Sigmoid colon (tissue), 7 donors: ENCODE data around the gene GATB. TPM values are rescaled to one million over a fixed set of nuclear protein-coding genes. Genes with fewer than 3 reads are reported as not detected.

Source experiments
- DNase-seq: peaks from one replicate; pipeline ENCODE4 v3.0.0-alpha.2; 2019
- H3K27ac ChIP-seq, 4 donors: fragments of 200-600 bp; sonication (generic); one replicate each; pipeline ENCODE4 v1.5.1; 2016 to 2019; ENCODE audit warnings: mild to moderate bottlenecking in 1 of 4
- H3K27me3 ChIP-seq, 3 donors: fragments of 200-600 bp; sonication (generic); one replicate each; pipeline ENCODE4 v1.5.1; 2019; ENCODE audit warnings: mild to moderate bottlenecking in 1 of 3
- H3K36me3 ChIP-seq, 4 donors: fragments of 200-600 bp; sonication (generic); one replicate each; pipeline ENCODE4 v1.5.1; 2016 to 2019
- H3K4me1 ChIP-seq, 4 donors: fragments of 200-600 bp; sonication (generic); one replicate each; pipeline ENCODE4 v1.5.1; 2017 to 2019
- H3K4me3 ChIP-seq, 4 donors: fragments of 200-600 bp; sonication (generic); one replicate each; pipeline ENCODE4 v1.5.1; 2017 to 2019; ENCODE audit warnings: mild to moderate bottlenecking in 2 of 4, moderate library complexity in 1 of 4
- H3K9me3 ChIP-seq, 4 donors: fragments of 200-600 bp in 3 of 4; sonication (generic) in 3 of 4; one replicate each; pipeline versions ENCODE4 v1.5.1 to v1.6.1; 2013 to 2019
- EP300 ChIP-seq, 4 donors: sonication (generic); formaldehyde crosslinking; IDR thresholded peaks; one replicate each; pipeline ENCODE4 v1.6.1; 2017; ENCODE audit warnings: antibody characterized with exemption in 4 of 4
- POLR2A ChIP-seq, 2 donors: fragments of 450-650 bp; IDR thresholded peaks; one replicate each; pipeline ENCODE4 v1.6.1; 2016; ENCODE audit warnings: antibody characterized with exemption in 2 of 2, mild to moderate bottlenecking in 2 of 2, moderate library complexity in 2 of 2
- POLR2AphosphoS5 ChIP-seq, 4 donors: sonication (generic); formaldehyde crosslinking; IDR thresholded peaks; one replicate each; pipeline ENCODE4 v1.6.1; 2017; ENCODE audit warnings: antibody characterized with exemption in 4 of 4
- WGBS, 2 donors: extraction: QIAGEN DNeasy Blood & Tissue Kit; methylation state at CpG; one replicate each; pipeline ENCODE4 v1.1.7; 2013; 5-methylcytosine and 5-hydroxymethylcytosine counted together
- intact Hi-C: fragments of 100-400 bp; cut with DNase I; formaldehyde crosslinking; loops from one replicate; pipeline ENCODE4 v1.15.1; 2023
- polyA plus RNA-seq, 3 donors: library from polyadenylated mRNA; stranded (reverse); fragments of 200-250 nt; gene quantifications; one replicate each; pipeline ENCODE4 v1.2.3, GENCODE V29; 2013
- total RNA-seq, 4 donors: library from RNA; depleted of rRNA; stranded (reverse); fragments of >200 nt; gene quantifications; one replicate each; pipeline ENCODE4 v1.1.0, GENCODE V29; 2016
- TF ChIP-seq, protein P1 (sequence below), 4 experiments: fragments of 450-650 bp in 3 of 4; fragments of 200-600 bp in 1 of 4; IDR thresholded peaks; one replicate each; pipeline ENCODE4 v1.5.1; 2016 to 2019; ENCODE audit warnings: antibody characterized with exemption in 4 of 4, mild to moderate bottlenecking in 3 of 4, moderate library complexity in 2 of 4
- donor health status: healthy with polysubstance abuse.
- donor health status: Bipolar disorder and iron deficiency.
- donor health status: healthy.

GATB gene
- total and polyA plus RNA-seq, 7 donors = 11.1 to 22.1 (median 15.1) TPM

DNA sequence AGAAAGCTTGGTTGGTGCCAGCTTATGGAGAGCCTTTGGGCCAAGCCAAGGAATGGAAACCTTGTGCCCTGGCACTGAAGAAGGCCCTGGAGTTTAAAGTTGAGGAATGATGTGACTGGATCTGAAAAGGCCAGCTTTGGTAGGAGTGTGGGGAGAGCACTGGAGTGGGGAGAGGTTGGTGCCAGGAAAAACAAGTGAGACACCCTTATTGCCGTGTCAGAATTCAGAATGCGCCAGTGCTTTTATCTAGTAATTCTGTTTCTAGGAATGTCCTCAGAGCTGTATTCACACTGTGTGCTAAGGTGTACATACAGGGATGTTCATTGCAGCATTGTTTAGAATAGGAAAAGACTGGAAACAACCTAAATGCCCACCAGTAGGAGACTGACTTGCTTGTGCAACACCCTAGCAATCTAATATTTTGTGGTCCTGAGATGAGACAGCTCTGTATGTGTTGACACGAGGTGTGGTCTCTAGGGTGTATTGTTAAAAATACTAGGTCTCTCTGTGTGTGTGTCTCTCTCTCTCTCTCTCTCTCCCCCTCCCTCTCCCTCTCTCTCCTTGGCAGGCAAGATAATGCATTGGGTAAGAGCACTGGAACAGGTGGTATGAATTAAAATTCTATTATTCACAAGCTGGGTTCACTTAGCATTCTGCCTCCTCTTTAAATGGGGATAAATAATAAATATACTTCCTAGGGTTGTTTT is 107.8 kb downstream of the GATB start:
- intact Hi-C loops = no loop called here
- no peaks in the 10 kb centered on the region for H3K36me3 ChIP-seq
- no peak for TF ChIP-seq POLR2AphosphoS5 (IDR thresholded peaks at IDR 0.05)
- TF ChIP-seq POLR2A (IDR thresholded peaks at IDR 0.05) = no peak
- TF ChIP-seq, protein P1, sequence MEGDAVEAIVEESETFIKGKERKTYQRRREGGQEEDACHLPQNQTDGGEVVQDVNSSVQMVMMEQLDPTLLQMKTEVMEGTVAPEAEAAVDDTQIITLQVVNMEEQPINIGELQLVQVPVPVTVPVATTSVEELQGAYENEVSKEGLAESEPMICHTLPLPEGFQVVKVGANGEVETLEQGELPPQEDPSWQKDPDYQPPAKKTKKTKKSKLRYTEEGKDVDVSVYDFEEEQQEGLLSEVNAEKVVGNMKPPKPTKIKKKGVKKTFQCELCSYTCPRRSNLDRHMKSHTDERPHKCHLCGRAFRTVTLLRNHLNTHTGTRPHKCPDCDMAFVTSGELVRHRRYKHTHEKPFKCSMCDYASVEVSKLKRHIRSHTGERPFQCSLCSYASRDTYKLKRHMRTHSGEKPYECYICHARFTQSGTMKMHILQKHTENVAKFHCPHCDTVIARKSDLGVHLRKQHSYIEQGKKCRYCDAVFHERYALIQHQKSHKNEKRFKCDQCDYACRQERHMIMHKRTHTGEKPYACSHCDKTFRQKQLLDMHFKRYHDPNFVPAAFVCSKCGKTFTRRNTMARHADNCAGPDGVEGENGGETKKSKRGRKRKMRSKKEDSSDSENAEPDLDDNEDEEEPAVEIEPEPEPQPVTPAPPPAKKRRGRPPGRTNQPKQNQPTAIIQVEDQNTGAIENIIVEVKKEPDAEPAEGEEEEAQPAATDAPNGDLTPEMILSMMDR (IDR thresholded peaks at IDR 0.05) = no peak
- no peak for TF ChIP-seq EP300 (IDR thresholded peaks at IDR 0.05)
- no peaks in the 10 kb centered on the region for H3K4me1 ChIP-seq
- no peak for DNase-seq
- H3K27ac ChIP-seq = no peak overlapping the region
- no peak overlapping the region for H3K4me3 ChIP-seq
- H3K27me3 ChIP-seq = no peaks in the 10 kb centered on the region
- no peaks in the 10 kb centered on the region for H3K9me3 ChIP-seq
- 86 to 92% methylated on average over 3 of the region's 3 CpGs for WGBS, 2 donors

DNA sequence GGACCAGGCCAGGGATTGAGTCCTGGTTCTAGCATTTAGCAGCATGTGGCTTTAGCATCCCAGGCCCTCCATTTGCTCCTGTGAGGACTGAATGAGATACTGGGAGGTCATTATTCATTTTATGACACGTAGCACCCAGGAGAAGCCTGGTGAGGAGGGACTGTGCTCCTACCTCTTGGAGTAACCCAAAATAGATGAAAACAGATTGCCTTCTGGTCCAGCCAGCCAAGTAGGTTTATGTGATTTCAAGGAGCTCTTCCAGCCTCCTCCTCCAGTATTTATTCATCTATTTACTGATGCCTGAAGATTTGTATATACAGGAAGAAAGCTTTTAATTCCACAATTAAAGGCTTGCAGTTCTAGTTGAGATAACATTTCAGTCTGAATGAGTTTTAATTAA is 109.3 kb downstream of the GATB start:
- intact Hi-C loops = no loop called here
- WGBS, 2 donors = 88 to 89% methylated on average over 1 of the region's 1 CpG
- no peak for TF ChIP-seq EP300 (IDR thresholded peaks at IDR 0.05)
- TF ChIP-seq, protein P1 (IDR thresholded peaks at IDR 0.05) = no peak
- no peak for TF ChIP-seq POLR2A (IDR thresholded peaks at IDR 0.05)
- no peak for TF ChIP-seq POLR2AphosphoS5 (IDR thresholded peaks at IDR 0.05)

DNA sequence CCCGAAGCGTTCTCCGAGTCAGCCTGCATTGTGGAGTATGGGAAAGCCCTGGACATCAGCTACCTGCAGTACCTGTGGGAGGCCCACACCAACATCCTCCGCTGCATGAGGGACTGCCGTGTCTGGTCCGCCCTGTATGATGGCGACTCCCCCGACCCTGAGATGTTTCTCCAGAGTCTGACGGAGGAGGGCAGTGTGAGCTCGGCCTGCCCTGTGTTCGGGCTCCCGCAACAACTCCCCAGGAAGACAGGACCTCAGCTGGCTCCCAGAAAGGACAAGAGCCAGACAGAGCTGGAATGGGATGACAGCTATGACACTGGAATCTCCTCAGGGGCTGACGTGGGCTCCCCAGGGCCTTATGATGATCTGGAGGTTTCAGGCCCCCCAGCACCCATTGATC is 111.3 kb downstream of the GATB start:
- H3K4me1 ChIP-seq = no peaks in the 10 kb centered on the region
- TF ChIP-seq POLR2A (IDR thresholded peaks at IDR 0.05) = no peak
- no peak for TF ChIP-seq POLR2AphosphoS5 (IDR thresholded peaks at IDR 0.05)
- no peak for TF ChIP-seq EP300 (IDR thresholded peaks at IDR 0.05)
- TF ChIP-seq, protein P1 (IDR thresholded peaks at IDR 0.05) = no peak
- H3K27me3 ChIP-seq = no peaks in the 10 kb centered on the region
- H3K4me3 ChIP-seq = no peak overlapping the region
- no peak overlapping the region for H3K27ac ChIP-seq
- intact Hi-C loops = no loop called here
- no peaks in the 10 kb centered on the region for H3K36me3 ChIP-seq
- DNase-seq = no peak
- H3K9me3 ChIP-seq = no peaks in the 10 kb centered on the region
- WGBS, 2 donors = 92 to 94% methylated on average over 13 of the region's 13 CpGs

More for the DNA sequence above, 109.3 kb downstream of the GATB start:
- no peak overlapping the region for H3K4me3 ChIP-seq
- H3K27ac ChIP-seq = no peak overlapping the region
- no peak for DNase-seq
- no peaks in the 10 kb centered on the region for H3K9me3 ChIP-seq
- no peaks in the 10 kb centered on the region for H3K36me3 ChIP-seq
- no peaks in the 10 kb centered on the region for H3K4me1 ChIP-seq
- no peaks in the 10 kb centered on the region for H3K27me3 ChIP-seq

DNA sequence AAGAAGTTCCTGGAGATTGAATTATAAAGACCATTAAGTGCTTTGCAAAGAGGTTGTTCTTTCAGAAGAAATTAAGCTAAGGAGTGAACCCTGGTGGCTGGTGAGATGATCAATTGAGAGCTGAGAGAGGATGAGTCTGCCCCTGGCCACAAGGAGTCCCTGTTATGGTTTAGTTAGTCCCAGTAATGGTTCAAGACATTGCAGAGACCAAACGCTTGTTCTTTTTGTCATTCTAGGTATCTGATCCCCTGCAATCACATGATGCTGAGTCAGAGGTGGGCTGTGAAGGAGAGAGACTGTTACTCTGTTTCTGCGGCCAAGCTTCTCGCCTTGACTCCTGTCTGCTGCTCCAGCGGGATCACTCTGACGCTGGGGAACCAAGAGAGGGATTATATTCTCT is 114.5 kb downstream of the GATB start:
- H3K36me3 ChIP-seq = no peaks in the 10 kb centered on the region
- WGBS, 2 donors = 88 to 92% methylated on average over 5 of the region's 5 CpGs
- no peak overlapping the region for H3K4me3 ChIP-seq
- TF ChIP-seq POLR2A (IDR thresholded peaks at IDR 0.05) (no peak), EP300 (IDR thresholded peaks at IDR 0.05) (no peak), POLR2AphosphoS5 (IDR thresholded peaks at IDR 0.05) (no peak)
- TF ChIP-seq, protein P1 (IDR thresholded peaks at IDR 0.05) = no peak
- no peaks in the 10 kb centered on the region for H3K9me3 ChIP-seq
- H3K27ac ChIP-seq = no peak overlapping the region
- H3K27me3 ChIP-seq = no peaks in the 10 kb centered on the region
- no peaks in the 10 kb centered on the region for H3K4me1 ChIP-seq
- intact Hi-C loops = no loop called here
- DNase-seq = no peak

DNA sequence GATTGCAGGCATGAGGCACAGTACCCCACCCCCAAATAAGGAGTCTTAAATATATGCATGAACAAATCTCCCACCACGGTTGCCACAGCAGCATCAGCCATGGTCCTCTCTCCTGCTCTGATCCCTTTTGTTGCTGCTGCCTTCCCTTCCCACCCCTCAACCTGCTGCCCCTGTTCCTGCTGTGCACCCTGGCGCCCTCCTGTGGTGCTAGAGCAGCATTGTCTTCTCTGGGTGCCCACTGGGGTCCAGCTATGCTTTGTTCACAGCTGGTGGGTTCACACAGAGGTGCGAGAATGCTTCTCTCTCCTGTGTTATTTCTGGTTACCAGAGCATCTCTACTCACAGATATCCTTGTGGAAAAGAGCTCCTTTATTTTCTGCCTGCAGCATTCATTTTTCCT is 116.2 kb downstream of the GATB start:
- no peak overlapping the region for H3K4me3 ChIP-seq
- WGBS, 2 donors = 49 to 61% methylated on average over 3 of the region's 3 CpGs
- H3K27ac ChIP-seq = no peak overlapping the region
- intact Hi-C loops = no loop called here
- no peaks in the 10 kb centered on the region for H3K9me3 ChIP-seq
- no peaks in the 10 kb centered on the region for H3K4me1 ChIP-seq
- TF ChIP-seq POLR2AphosphoS5 (IDR thresholded peaks at IDR 0.05) (no peak), POLR2A (IDR thresholded peaks at IDR 0.05) (no peak), EP300 (IDR thresholded peaks at IDR 0.05) (no peak)
- TF ChIP-seq, protein P1 (IDR thresholded peaks at IDR 0.05) = no peak
- H3K27me3 ChIP-seq = no peaks in the 10 kb centered on the region
- no peaks in the 10 kb centered on the region for H3K36me3 ChIP-seq
- no peak for DNase-seq
